GM23338 (cell line): ENCODE measurements around the gene ETNK1. TPM values are rescaled to one million over a fixed set of nuclear protein-coding genes. Genes with fewer than 3 reads are reported as not detected.

Source experiments
- ATAC-seq: fragments of 200-7000 bp; cut with Tn5 transposase; 3 replicates; pipeline ENCODE4 v1.9.1; 2020
- DNase-seq: peaks from one replicate; pipeline ENCODE4 v3.0.0-alpha.2; 2015; ENCODE audit warnings: low spot score
- H2AFZ ChIP-seq: fragments of 200-600 bp; sonication (generic); 2 replicates; pipeline ENCODE4 v1.8.0; 2016; ENCODE audit warnings: antibody characterized with exemption, mild to moderate bottlenecking, moderate library complexity
- H3F3A ChIP-seq: fragments of 200-600 bp; sonication (generic); replicated peaks from 2 replicates; pipeline ENCODE4 v1.8.0; 2017; ENCODE audit warnings: antibody characterized with exemption, mixed run types, low read depth
- H3K27ac ChIP-seq: fragments of 200-600 bp; sonication (generic); 2 replicates; pipeline ENCODE4 v1.6.1; 2016; ENCODE audit warnings: low read depth
- H3K27me3 ChIP-seq: fragments of 200-600 bp; sonication (generic); 2 replicates; pipeline ENCODE4 v1.8.0; 2016; ENCODE audit warnings: mild to moderate bottlenecking, mixed run types, moderate library complexity; ENCODE audit not compliant: insufficient read depth
- H3K36me3 ChIP-seq: fragments of 200-600 bp; sonication (generic); 2 replicates; pipeline ENCODE4 v1.8.0; 2016; ENCODE audit warnings: mild to moderate bottlenecking; ENCODE audit not compliant: insufficient read depth
- H3K4me1 ChIP-seq: fragments of 200-600 bp; sonication (generic); 2 replicates; pipeline ENCODE4 v1.8.0; 2016; ENCODE audit warnings: mild to moderate bottlenecking, moderate library complexity; ENCODE audit not compliant: insufficient read depth
- H3K4me2 ChIP-seq: fragments of 200-600 bp; sonication (generic); 2 replicates; pipeline ENCODE4 v1.7.1; 2017; ENCODE audit warnings: mixed run types
- H3K4me3 ChIP-seq: fragments of 200-600 bp; sonication (generic); 2 replicates; pipeline ENCODE4 v1.6.1; 2016; ENCODE audit warnings: mixed run types
- H3K79me2 ChIP-seq: fragments of 200-600 bp; sonication (generic); replicated peaks from 2 replicates; pipeline ENCODE4 v1.8.0; 2017; ENCODE audit warnings: mild to moderate bottlenecking; ENCODE audit not compliant: insufficient read depth
- H3K9me2 ChIP-seq: fragments of 200-600 bp; sonication (generic); 2 replicates; pipeline ENCODE4 v1.8.0; 2017; ENCODE audit not compliant: insufficient read depth
- H4K20me1 ChIP-seq: fragments of 200-600 bp; sonication (generic); replicated peaks from 2 replicates; pipeline ENCODE4 v1.8.0; 2017; ENCODE audit warnings: mild to moderate bottlenecking; ENCODE audit not compliant: insufficient read depth
- H3K27ac Mint-ChIP-seq: 2 replicates; pipeline ENCODE4 v1.8.0; 2020; ENCODE audit warnings: inconsistent platforms, mild to moderate bottlenecking, moderate library complexity, mixed read lengths
- H3K27me3 Mint-ChIP-seq: 3 replicates; pipeline ENCODE4 v1.8.0; 2022; ENCODE audit warnings: low read depth, mild to moderate bottlenecking, moderate library complexity, mixed read lengths, inconsistent platforms; ENCODE audit not compliant: insufficient read depth, poor library complexity
- H3K36me3 Mint-ChIP-seq: 3 replicates; pipeline ENCODE4 v1.8.0; 2021; ENCODE audit warnings: low read depth, mild to moderate bottlenecking, inconsistent platforms, moderate library complexity, mixed read lengths
- H3K4me1 Mint-ChIP-seq: 3 replicates; pipeline ENCODE4 v1.8.0; 2020; ENCODE audit warnings: mild to moderate bottlenecking, inconsistent platforms, mixed read lengths
- H3K4me3 Mint-ChIP-seq: 3 replicates; pipeline ENCODE4 v1.8.0; 2021; ENCODE audit warnings: moderate library complexity, mild to moderate bottlenecking, inconsistent platforms, mixed read lengths
- H3K9me3 Mint-ChIP-seq: 3 replicates; pipeline ENCODE4 v1.8.0; 2020; ENCODE audit warnings: moderate library complexity, mild to moderate bottlenecking, inconsistent platforms, mixed read lengths
- EZH2 ChIP-seq: fragments of 200-600 bp; sonication (generic); IDR thresholded peaks from one replicate; pipeline ENCODE4 v1.8.0; 2017; ENCODE audit warnings: antibody characterized with exemption, mild to moderate bottlenecking, low read depth; ENCODE audit not compliant: unreplicated experiment
- EZH2phosphoT487 ChIP-seq: fragments of 200-600 bp; sonication (generic); IDR thresholded peaks from one replicate; pipeline ENCODE4 v1.8.1; 2018; ENCODE audit warnings: antibody characterized with exemption; ENCODE audit not compliant: unreplicated experiment
- NANOG ChIP-seq: IDR thresholded peaks from 2 replicates; pipeline ENCODE4 v1.6.1; 2016; ENCODE audit warnings: antibody characterized with exemption, borderline replicate concordance
- STAT1 ChIP-seq: IDR thresholded peaks from one replicate; pipeline ENCODE4 v1.6.1; 2016; ENCODE audit warnings: antibody characterized with exemption; ENCODE audit not compliant: unreplicated experiment
- ZNF114 ChIP-seq: fragments of 250-450 bp; sonication (Bioruptor Pico); IDR thresholded peaks from 2 replicates; pipeline ENCODE4 v1.5.0; 2020; ENCODE audit warnings: mild to moderate bottlenecking, moderate library complexity
- ZNF331 ChIP-seq: fragments of 250-450 bp; sonication (Bioruptor Pico); IDR thresholded peaks from 2 replicates; pipeline ENCODE4 v1.5.0; 2020; ENCODE audit warnings: low read depth, mild to moderate bottlenecking, moderate library complexity
- ZNF462 ChIP-seq: fragments of 250-450 bp; sonication (Bioruptor Pico); IDR thresholded peaks from 2 replicates; pipeline ENCODE4 v1.5.0; 2020; ENCODE audit warnings: mild to moderate bottlenecking, moderate library complexity
- polyA plus RNA-seq: library from polyadenylated mRNA; unstranded; fragments of >200 nt; fragmentation: Nextera tagmentation; extraction: Ambion mirVana; gene quantifications from 2 replicates; pipeline ENCODE4 v1.2.1, GENCODE V29; 2016
- total RNA-seq: library from RNA; depleted of rRNA; stranded (reverse); fragments of >200 nt; shearing (Covaris generic); gene quantifications from 2 replicates; pipeline ENCODE4 v1.2.3, GENCODE V29; 2014
- TF ChIP-seq, protein P1 (sequence below): IDR thresholded peaks from one replicate; pipeline ENCODE4 v1.6.1; 2018; ENCODE audit warnings: antibody characterized with exemption; ENCODE audit not compliant: unreplicated experiment

The ETNK1 gene
- total and polyA plus RNA-seq, 2 experiments from 2014 or later: 41.9 to 101 TPM

GRCh38 chr12:22617630-22618029, 7.3 kb upstream of the ETNK1 start (continued):
- TF ChIP-seq ZNF462 (no peak), STAT1 (no peak), ZNF331 (CRISPR knock-in tag) (no peak), ZNF114 (CRISPR knock-in tag) (no peak)

DNA sequence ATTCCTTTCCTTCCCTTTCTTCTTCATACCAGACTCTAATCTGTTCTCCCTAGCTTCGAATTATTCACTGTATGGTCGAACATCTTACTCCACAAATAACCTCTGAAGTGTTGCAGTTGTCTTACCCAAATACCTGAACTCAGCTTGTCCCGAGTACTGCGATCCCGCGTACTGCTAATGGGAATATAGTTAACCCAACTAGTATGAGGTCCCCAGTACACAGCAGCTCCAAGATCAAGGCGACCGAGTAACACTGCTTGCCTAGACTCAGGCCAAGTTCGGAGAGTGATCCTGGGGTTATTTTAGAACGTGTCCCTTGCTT, 462 bp upstream of the ETNK1 start:
- H3K27me3 Mint-ChIP-seq: peaks cover 3% of the 10 kb centered on the region
- Histone ChIP-seq H3K4me3 (peak overlapping the region; percentile 76), H2AFZ (peak overlapping the region; percentile 2), H3K27ac (peak overlapping the region; percentile 97), H3K36me3 (no peaks in the 10 kb centered on the region), H3K9me2 (no peaks in the 10 kb centered on the region), H3F3A (no peaks in the 10 kb centered on the region), H4K20me1 (0 out of 2 replicates have a peak, but pooled peaks cover 4% of the 10 kb centered on the region), H3K4me1 (peaks cover 17% of the 10 kb centered on the region), H3K27me3 (no peaks in the 10 kb centered on the region), H3K4me2 (peak overlapping the region; percentile 82), H3K79me2 (peaks cover 42% of the 10 kb centered on the region)
- ATAC-seq: peak; percentile 60
- H3K4me1 Mint-ChIP-seq: peaks cover 29% of the 10 kb centered on the region
- DNase-seq: no peak
- peak overlapping the region; percentile 87 for H3K4me3 Mint-ChIP-seq
- no peaks in the 10 kb centered on the region; the same call in 2 of the 3 replicates for H3K36me3 Mint-ChIP-seq
- H3K27ac Mint-ChIP-seq: peak overlapping the region; percentile 92
- H3K9me3 Mint-ChIP-seq: no peaks in the 10 kb centered on the region
- TF ChIP-seq, protein P1, sequence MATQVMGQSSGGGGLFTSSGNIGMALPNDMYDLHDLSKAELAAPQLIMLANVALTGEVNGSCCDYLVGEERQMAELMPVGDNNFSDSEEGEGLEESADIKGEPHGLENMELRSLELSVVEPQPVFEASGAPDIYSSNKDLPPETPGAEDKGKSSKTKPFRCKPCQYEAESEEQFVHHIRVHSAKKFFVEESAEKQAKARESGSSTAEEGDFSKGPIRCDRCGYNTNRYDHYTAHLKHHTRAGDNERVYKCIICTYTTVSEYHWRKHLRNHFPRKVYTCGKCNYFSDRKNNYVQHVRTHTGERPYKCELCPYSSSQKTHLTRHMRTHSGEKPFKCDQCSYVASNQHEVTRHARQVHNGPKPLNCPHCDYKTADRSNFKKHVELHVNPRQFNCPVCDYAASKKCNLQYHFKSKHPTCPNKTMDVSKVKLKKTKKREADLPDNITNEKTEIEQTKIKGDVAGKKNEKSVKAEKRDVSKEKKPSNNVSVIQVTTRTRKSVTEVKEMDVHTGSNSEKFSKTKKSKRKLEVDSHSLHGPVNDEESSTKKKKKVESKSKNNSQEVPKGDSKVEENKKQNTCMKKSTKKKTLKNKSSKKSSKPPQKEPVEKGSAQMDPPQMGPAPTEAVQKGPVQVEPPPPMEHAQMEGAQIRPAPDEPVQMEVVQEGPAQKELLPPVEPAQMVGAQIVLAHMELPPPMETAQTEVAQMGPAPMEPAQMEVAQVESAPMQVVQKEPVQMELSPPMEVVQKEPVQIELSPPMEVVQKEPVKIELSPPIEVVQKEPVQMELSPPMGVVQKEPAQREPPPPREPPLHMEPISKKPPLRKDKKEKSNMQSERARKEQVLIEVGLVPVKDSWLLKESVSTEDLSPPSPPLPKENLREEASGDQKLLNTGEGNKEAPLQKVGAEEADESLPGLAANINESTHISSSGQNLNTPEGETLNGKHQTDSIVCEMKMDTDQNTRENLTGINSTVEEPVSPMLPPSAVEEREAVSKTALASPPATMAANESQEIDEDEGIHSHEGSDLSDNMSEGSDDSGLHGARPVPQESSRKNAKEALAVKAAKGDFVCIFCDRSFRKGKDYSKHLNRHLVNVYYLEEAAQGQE: no peak
- TF ChIP-seq EZH2 (no peak), ZNF114 (CRISPR knock-in tag) (no peak), STAT1 (no peak), EZH2phosphoT487 (no peak), NANOG (no peak)
